Ishikawa (cell line): Measurements from ENCODE around the gene ENTPD3.

Experiments
- CEBPB ChIP-seq: IDR thresholded peaks from 2 replicates; pipeline ENCODE4 v1.6.1; 2012
- EGR1 ChIP-seq: IDR thresholded peaks from 2 replicates; pipeline ENCODE4 v1.6.1; 2012
- EP300 ChIP-seq: IDR thresholded peaks from 2 replicates; pipeline ENCODE4 v1.6.1; 2012; ENCODE audit warnings: borderline replicate concordance
- FOXM1 ChIP-seq: IDR thresholded peaks from 2 replicates; pipeline ENCODE4 v1.6.1; 2012; ENCODE audit warnings: low read depth, borderline replicate concordance
- NFIC ChIP-seq: IDR thresholded peaks from 2 replicates; pipeline ENCODE4 v1.6.1; 2012
- TAF1 ChIP-seq: IDR thresholded peaks from 2 replicates; pipeline ENCODE4 v1.6.1; 2012; ENCODE audit warnings: low read depth, mild to moderate bottlenecking
- TCF12 ChIP-seq: IDR thresholded peaks from 2 replicates; pipeline ENCODE4 v1.6.1; 2012; ENCODE audit warnings: low read depth
- TEAD4 ChIP-seq: IDR thresholded peaks from 2 replicates; pipeline ENCODE4 v1.6.1; 2012
- YY1 ChIP-seq: IDR thresholded peaks from 2 replicates; pipeline ENCODE4 v1.6.1; 2012; ENCODE audit warnings: low read depth
- TF ChIP-seq, protein P1 (sequence below): IDR thresholded peaks from 2 replicates; pipeline ENCODE4 v1.6.1; 2012; ENCODE audit warnings: low read depth, mild to moderate bottlenecking
- TF ChIP-seq, protein P2 (sequence below): IDR thresholded peaks from 2 replicates; pipeline ENCODE4 v1.6.1; 2012
- TF ChIP-seq, protein P3 (sequence below): IDR thresholded peaks from 2 replicates; pipeline ENCODE4 v1.6.1; 2012

DNA sequence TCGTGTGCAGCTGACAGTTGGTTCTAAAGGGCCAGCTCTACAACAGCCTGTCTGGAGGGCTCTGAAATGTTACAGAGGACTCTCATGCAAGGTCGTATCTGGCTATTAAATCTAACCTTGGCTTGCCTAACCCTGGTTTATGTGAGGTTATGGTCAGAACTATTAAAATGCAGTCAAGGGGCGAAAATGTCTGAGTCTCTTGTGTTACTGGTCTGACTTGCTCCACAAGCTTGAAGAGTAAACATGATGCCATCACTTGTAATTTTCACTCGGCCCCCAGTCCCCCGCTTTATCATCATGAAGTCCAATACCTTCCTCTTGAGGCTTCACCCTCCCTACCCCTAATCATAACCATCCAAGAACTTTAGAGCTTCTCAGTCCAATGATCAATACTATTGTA, 9.4 kb downstream of the ENTPD3 start:
- TF ChIP-seq TAF1, result no peak
- TF ChIP-seq EP300, result no peak
- TF ChIP-seq, protein P1, sequence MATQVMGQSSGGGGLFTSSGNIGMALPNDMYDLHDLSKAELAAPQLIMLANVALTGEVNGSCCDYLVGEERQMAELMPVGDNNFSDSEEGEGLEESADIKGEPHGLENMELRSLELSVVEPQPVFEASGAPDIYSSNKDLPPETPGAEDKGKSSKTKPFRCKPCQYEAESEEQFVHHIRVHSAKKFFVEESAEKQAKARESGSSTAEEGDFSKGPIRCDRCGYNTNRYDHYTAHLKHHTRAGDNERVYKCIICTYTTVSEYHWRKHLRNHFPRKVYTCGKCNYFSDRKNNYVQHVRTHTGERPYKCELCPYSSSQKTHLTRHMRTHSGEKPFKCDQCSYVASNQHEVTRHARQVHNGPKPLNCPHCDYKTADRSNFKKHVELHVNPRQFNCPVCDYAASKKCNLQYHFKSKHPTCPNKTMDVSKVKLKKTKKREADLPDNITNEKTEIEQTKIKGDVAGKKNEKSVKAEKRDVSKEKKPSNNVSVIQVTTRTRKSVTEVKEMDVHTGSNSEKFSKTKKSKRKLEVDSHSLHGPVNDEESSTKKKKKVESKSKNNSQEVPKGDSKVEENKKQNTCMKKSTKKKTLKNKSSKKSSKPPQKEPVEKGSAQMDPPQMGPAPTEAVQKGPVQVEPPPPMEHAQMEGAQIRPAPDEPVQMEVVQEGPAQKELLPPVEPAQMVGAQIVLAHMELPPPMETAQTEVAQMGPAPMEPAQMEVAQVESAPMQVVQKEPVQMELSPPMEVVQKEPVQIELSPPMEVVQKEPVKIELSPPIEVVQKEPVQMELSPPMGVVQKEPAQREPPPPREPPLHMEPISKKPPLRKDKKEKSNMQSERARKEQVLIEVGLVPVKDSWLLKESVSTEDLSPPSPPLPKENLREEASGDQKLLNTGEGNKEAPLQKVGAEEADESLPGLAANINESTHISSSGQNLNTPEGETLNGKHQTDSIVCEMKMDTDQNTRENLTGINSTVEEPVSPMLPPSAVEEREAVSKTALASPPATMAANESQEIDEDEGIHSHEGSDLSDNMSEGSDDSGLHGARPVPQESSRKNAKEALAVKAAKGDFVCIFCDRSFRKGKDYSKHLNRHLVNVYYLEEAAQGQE, result no peak
- TF ChIP-seq NFIC, result no peak
- TF ChIP-seq, protein P2, sequence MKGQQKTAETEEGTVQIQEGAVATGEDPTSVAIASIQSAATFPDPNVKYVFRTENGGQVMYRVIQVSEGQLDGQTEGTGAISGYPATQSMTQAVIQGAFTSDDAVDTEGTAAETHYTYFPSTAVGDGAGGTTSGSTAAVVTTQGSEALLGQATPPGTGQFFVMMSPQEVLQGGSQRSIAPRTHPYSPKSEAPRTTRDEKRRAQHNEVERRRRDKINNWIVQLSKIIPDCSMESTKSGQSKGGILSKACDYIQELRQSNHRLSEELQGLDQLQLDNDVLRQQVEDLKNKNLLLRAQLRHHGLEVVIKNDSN, result no peak
- TF ChIP-seq EGR1, result no peak
- TF ChIP-seq, protein P3, sequence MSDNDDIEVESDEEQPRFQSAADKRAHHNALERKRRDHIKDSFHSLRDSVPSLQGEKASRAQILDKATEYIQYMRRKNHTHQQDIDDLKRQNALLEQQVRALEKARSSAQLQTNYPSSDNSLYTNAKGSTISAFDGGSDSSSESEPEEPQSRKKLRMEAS, result no peak
- no peak for TF ChIP-seq CEBPB
- TF ChIP-seq TEAD4, result no peak
- TF ChIP-seq YY1, result no peak
- no peak for TF ChIP-seq FOXM1
- TF ChIP-seq TCF12, result no peak
